ENCODE results near the gene CACNB3.

The CACNB3 gene

GRCh38 chr12:48817873-48818830, at the start of gene CACNB3:
TSS of gene CACNB3 (plus strand) at chr12:48818496. CDS start at chr12:48818930, 434 bp downstream.
- DNase-seq = peak; percentile 82

DNA sequence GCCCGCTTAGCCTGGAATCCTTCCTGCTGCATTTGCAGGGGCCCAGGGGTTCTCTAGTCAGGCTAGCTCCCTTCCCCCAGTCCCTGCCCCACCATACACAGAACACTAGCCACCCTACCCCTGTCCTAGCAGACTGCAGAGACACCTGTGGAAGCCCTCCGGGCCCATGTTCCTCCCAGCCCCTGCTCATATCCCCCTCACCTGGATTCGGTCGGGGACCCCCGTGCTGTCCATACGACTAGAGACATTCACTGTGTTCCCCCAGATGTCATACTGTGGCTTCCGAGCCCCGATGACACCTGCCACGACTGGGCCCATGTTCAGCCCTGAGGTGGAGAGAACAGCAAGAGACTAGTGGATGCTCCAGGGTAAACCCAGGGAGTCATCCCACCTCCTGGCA, 49.6 kb upstream of the CACNB3 start:
- no peak for DNase-seq

DNA sequence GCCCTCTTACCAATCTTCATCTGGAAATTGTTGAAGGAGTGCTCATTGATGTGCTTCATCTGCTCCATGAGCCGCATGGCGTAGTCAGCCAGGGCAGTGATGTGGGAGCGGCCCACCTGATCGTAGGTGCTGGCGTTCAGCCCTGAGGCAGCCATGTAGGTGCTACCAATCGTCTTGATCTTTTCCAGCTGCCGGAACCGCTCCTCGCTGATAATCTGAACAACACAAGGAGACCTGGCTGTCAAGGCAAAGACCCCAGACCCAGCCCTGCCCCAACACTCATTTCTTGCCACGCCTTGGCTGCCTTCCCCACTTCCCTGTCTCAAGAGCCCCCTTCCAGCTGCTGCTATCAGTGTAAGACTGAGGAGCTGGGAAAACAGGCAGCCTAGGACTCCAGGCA, 47.5 kb upstream of the CACNB3 start:
- no peak for DNase-seq

DNA sequence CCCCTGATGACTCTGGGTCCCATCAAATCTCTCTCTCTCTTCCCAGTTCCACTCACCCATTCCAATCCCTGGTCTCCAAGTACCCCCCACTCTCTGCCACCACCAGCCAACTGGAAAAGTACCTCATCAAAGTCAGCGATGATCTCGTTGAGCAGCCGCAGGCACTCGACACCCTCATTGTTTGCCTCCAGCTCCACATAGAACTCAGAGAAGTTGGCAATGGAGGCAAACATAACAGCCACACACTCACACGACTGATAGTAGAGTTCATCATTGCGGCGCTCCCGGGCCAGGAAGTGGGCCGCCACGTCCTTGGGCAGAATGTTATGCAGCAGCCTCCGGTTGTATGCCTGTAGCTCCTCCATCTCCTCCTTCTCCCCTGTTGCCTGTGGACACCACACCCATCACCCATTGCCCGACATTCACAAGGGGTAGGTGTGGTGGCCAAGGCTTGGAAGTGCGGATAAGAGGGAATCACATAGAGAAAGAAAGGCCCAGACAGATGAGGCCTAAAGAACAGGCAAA, 46.6 kb upstream of the CACNB3 start:
- no peak for DNase-seq

DNA sequence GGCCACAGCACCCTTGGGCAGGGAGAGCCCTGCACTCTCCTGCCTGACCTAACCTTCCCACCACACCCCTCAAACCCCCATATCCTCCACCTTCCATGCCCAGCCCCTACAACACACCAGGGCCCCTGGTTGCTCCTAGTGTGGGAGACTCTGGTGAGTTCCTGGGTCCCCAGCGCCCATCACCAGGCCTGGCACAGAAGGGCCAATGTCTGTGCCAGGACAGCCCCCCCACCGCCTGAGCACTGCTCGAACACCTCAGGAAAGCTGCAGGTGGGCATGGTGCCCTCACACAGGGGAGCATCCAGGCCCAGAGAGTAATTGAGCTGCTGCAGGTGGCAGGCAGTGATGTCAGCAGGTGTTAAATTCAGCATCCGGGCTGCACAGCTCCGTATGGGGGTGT, 44.6 kb upstream of the CACNB3 start:
- no peak for DNase-seq

DNA sequence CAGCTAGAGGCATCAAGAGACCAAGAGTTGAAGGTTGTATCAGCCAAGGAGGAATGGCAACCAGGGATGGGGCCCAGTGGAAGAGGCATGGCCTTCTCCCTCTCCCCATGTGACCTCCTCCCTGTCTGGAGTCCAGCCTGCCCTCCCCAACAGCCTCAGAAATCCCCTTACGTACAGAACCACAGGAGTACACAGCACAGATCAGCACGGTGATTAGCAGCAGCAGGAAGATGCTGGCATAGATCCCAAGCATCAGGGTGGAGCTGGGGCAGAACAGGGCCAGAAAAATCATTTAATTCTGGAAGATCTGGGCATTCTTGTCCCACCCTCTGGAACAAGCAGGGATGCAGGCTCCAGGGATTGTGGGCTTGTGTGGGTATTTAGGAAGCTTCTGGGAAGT, 43.8 kb upstream of the CACNB3 start:
- DNase-seq = no peak

- no peak for DNase-seq
Measured at GRCh38 chr12:48775299-48775698, 43.0 kb upstream of the CACNB3 start.

DNA sequence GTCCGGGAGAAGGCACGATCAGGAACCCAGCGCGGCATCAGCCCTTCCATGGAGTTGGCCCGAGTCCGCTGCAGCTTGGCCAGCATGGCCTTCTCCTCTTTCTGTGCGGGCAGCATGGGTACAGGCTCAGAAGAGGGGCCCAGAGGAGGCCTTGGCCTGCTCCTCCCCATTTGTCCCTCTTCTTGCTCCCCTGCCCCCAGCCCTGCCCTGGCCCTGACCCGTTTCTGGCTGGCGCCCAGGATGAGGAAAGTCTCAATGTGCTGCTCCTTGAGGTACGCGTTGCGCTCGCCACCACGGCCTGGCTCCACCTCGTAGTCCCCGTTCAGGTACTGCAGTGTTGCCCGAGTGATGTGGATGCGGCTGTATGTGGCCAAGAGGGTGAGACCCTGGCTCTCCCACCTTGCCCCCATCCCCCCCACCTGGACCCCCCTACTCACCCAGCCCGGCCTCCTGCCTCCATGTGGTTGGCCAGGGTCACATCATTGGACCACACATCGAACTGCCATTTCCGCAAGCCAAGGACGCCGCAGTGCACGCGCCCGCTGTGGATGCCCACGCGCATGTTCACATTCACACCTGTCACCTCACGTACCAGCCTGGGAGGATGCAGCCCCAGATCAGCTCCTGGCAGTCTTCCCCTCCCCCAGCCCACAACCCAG, 42.2 kb upstream of the CACNB3 start:
- DNase-seq = no peak

DNA sequence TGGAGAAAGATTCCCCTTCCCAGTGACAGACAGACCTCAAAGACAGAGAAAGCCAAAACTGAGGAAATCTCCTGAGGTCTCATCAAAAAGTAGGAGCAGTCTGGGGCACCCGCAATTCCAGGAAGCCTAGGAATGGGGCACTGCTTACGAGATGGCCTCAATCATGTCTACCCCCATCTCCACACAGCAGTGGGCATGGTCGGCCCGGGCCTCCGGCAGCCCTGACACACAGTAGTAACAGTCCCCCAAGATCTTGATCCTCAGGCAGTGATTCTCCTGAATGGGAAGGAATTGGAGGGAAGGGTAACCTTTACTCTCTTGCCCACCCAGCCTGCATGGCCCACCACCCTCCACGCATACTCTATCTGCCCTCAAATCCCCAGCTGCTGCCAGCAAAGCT, 41.3 kb upstream of the CACNB3 start:
- no peak for DNase-seq

DNA sequence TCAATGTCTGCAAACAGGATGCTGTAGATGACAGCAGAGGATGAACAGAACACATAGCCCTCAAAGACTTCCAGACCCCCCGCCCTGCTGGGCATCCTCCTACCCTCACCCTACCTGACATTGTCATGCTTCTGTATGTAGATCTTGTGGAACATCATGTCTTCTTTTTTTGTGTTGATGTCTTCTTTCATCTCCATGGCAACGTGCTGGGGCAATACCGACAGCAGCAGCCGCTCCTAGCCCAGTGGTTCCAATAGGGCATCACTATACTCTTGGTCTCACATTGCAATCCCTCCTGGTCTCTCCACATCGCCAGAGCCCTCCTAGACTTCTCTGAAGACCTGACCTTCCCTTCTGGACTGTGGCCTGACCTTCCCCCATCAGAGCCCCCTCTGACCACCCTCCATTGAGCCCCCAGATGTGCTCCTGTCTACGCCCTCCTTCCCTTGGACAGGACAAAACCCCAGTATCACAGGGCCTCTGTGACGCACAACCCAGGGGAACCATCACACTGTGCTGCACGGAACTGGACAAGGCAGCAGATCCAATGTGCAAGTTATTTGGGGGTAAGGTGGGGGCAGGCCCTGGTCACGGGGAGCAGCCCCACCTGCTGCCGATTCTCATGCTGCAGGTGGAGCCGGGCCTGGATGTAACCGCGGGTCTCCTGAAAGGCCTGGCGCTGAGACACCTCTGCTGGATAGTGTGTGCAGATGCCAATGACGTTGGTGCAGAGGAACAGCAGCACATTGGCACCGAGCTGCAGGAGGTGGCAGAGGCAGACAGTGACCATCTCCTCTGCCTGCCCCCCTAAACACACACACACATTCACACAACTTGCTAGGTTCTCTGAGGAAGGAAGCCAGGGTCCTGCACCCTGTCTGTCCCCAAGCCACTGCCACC, 40.5 kb upstream of the CACNB3 start:
- no peak for DNase-seq

- DNase-seq = no peak
Measured at GRCh38 chr12:48779869-48780268, 38.4 kb upstream of the CACNB3 start.

DNA sequence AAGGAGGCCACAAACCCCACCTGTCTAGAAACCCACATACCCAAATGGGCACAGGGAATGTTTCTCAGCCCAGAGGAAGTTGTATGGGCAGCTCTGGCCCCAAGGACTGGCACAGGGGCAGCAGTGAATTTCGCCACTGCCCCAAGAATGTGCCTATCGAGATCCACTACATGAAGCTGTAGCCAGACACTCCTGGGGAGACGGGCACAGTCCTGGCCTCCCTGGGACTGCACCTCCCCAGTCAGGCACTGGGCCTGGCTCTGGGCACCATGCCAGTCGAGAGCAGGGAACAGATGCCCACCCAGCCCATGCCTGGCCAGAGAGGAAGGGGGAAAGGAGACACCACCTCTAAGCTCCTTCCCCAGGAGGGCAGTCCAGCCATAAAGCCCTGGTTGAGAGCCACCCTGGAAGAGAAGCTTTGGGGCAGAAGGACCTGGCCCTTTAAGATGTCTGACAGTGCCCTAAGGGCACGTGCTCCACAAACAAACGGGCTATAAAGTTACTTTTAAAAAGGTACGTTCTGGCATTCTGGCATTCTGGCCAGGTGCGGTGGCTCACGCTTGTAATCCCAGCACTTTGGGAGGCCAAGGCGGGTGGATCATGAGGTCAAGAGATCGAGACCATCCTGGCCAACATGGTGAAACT, 37.8 kb upstream of the CACNB3 start:
- no peak for DNase-seq

GRCh38 chr12:48781750-48782456, 36.4 kb upstream of the CACNB3 start:
- no peak for DNase-seq

- no peak for DNase-seq
Measured at GRCh38 chr12:48782457-48783395, 35.6 kb upstream of the CACNB3 start.

DNA sequence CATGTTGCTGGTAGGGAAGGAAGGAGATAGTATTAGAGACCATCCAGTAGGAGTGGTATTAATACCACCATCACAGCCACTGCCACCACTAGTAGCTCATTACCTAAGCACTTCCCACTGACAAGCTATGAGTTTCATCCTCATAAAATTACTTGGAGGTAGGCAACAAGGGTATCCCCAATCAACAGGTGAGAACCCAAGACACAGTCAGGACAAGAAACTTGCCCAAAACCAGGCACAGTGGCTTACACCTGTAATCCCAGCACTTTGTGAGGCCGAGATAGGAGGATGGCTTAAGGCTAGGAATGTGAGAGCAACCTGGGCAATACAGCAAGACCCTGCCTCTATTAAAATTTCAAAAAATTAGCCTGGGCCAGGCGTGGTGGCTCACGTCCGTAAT, 34.9 kb upstream of the CACNB3 start:
- DNase-seq = no peak

DNA sequence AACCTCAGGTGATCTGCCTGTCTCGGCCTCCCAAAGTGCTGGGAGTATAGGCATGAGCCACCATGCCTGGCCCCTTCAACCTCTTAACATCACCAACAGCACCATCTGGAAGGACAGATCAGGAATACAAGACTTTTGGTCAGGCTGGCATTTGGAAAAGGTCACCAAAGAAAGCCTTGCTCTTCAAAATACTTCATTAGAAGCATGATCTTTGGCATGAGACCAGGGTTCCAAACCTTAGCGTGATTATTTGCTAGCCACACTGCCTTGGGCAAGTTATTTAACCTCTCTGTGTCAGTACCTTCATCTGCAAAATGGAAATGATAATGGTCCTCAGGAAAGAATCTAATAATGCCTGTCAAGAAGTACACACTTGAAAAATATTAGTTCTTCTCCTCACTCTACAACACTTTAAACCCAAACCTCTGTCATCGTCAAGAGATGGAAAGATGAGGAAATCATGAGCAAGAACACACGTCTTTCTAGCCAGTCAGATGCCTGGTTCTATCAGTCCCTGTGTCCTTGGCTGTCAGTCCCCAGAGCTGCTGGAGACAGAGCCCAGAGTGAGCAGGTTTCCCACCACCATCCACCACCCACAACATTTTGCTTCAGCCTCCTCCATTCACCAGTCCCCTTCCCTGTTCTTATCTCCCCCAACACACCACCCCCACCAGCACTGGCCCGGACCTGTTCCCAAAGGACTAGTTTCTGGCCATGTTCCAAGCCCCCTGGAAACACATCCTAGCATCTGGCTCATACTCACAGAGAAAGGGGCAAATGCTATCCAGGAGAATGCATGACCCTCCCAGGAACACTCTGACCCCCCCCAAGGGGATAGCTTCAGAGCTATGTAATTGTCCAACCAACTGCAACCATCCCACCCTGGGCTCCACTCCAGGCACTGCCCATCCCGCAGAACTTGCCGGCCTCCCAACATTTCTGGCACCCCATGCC, 31.4 kb upstream of the CACNB3 start:
- no peak for DNase-seq

DNA sequence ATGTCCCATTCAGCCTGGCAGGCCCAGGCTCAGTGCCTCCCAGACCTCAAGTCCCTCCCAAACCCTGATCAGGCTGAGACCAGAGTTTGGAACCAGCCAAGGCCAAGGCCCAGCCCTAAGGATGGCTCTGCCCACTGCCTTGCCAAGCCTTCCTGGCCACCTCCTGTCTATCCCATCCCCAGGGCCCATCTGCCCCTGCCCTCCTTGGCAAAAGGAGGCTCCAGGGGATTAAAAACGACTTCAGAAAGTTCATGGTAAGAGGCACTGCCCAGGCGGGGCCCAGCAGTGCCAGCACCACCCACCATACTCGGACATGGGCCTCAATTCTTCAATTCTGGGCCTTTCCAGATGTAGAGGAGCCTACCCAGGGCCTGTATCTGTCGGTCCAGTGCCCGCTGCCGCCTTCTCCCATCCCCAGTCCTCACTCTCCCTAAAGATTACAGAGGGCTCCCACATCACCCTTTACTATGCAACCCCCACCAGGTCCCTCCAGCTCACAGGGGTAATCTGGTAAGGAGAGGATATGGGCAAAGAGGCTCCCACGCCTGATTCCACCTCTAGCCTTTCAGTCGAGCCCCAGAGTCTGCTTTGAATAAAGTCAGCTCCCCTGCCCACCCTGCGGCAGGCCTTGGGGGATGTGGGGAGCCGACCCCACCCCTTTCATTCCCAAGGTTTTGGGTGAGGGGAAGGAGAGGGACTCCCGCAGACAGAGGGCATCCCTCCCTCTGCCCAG, 30.3 kb upstream of the CACNB3 start:
- DNase-seq = no peak

GRCh38 chr12:48788524-48788853, 29.8 kb upstream of the CACNB3 start:
- peak; percentile 19 for DNase-seq
